HG03159 (cell line): ENCODE data around the gene MCIDAS.

Experiments used
- ATAC-seq: cut with Tn5 transposase; IDR thresholded peaks from one replicate; pipeline ENCODE4 v1.9.1; 2021; ENCODE audit warnings: mild to moderate bottlenecking, moderate library complexity; ENCODE audit not compliant: unreplicated experiment

Gene MCIDAS

DNA sequence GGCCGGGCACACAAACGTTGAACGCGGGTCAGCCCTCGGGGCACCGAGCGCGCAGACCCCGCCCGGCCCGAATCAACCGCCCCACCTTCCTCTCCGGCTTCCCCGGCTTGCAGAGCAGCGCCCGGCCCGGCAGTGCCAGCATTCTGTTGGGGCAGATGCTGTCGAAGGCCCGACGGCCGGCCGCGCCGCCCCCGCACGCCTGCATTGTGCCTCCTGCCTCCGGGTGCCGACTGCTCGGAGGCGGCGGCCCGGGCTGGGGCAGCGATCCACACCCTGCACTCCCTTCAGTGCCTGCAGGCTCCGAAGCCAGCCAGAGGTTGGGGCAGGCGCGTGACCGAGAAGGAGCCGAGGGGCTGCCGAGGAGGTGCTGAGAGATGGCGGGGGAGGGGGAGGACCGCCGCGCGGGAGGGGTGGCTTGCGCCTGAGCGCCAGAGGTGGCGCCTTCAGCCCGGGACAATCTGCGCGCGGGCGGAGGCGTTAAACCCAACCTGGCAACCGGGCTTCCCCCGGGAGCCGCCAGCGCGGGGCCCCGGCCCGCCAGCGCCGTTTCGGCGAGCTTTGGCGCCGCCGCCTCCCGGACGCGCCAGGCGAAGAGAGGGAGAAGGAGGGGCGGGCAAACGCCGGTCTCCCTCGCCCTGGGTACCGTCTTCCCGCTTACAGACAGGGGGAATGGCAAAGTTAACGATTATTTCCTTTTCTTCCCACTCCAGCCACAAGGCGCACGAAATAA is at the start of gene MCIDAS:
Gene MCIDAS, minus strand, starts transcription at position 382 of the 730 bp plus-strand sequence. Its CDS starts 177 bp downstream, at position 205.
- ATAC-seq: peak; percentile 43

DNA sequence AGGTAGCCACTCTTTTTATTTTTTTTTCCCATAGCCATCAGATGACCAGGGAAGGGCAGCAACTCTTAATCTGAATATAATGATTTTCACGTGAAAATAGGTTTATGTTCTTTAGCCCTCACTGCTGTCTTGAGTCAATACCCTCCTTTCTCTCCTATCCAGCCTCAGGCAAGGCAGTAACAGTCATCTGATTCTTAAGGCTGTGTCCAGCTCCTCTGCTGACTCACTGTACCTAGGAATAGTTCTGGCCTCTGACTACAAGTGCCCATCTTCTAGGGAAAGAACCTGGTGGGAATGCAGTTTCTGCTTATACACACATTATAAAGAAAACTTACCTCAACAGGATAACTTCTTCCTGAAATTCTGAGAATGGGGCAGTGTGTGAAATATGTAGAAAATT is 49.7 kb upstream of the MCIDAS start:
- no peak for ATAC-seq

DNA sequence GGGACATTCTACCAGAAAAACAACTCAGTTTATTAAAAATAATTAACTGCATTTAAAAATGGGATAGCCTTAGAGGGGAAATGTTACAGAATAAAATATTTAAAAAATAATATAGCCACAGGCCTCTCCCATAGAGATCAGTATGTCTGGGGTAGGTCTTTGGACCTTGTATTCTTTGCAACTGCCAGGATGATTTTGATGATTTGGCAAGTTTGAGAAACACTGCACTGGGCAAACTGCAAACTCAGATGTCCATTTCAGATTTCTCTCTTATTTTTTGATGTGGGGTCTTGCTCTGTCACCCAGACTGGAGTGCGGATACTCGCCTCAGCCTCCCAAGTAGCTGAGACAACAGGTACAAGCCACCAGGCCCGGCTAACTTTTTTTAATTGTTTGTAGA is 31.2 kb upstream of the MCIDAS start:
- no peak for ATAC-seq

DNA sequence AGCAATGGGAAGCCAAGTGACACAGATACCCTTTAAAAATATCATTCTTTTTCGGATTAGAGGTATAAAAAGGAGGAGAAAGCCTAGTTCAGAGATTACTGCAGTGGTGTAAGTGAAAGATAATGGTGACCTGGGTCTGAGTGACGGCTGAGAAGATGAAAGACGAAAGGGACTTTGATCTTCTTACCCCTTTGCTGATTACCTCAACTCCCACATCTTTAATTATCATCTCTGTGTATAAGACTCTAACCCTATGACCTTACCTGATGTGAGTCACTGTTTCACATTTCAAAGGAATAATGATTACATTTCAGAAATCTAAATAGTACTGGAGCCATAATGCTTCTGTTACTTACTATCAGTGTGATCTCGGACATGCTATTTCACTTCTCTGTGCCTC is 27.7 kb upstream of the MCIDAS start:
- ATAC-seq: no peak

DNA sequence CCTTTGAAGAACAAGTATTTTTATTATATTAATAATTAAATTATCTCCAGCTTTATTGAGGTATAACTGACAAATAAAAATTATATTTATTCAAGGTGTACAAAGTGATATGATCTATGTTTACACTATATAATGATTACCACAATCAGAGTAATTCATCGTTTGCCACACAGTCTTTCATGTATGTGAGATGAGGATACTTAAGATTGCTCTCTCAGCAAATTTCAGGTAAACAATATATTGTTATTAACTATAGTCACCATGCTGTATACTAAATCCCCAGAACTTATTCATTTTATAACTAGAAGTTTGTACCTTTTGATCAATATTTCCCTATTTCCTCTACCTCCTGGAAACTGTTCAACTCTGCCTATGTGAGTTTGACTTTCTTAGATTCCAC is 22.9 kb upstream of the MCIDAS start:
- ATAC-seq: no peak

DNA sequence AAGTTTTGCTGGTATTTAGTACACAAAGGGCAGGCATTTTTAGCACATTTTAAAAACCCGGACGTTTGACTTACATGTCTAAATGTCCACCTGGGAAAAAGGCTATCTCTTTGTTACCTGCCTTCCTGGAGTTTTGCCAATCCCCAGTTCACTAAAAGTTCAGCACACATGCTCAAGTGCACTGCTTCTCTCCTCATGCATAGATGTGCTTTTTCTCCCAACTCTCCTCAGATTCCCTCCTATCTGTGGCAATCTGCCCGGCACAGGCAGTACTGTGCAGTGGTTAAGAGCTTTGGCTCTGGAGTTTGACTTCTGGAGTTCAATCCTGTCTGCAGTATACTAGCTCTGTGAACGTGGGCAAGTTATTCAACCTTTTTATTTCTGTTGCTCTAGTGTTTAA is 14.6 kb upstream of the MCIDAS start:
- ATAC-seq: no peak

DNA sequence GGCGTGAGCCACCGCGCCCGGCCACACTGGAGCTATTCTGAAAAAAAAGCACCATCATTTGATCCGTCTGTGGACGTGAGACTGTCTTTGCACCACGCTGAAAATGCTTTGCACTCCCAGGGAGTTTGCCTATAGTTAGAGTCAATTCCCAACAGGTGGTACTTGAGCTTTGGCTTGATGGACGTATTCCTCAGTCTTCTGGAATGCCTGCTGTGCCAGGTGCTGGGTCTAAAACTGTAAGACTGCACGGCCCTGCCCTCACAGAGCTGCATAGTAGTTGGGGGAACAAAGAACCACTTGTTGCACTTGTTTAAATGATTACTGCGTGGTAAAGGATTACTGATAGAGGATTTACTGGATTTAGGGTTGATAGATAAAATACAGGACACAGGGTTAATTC is 9.7 kb upstream of the MCIDAS start:
- ATAC-seq: no peak

DNA sequence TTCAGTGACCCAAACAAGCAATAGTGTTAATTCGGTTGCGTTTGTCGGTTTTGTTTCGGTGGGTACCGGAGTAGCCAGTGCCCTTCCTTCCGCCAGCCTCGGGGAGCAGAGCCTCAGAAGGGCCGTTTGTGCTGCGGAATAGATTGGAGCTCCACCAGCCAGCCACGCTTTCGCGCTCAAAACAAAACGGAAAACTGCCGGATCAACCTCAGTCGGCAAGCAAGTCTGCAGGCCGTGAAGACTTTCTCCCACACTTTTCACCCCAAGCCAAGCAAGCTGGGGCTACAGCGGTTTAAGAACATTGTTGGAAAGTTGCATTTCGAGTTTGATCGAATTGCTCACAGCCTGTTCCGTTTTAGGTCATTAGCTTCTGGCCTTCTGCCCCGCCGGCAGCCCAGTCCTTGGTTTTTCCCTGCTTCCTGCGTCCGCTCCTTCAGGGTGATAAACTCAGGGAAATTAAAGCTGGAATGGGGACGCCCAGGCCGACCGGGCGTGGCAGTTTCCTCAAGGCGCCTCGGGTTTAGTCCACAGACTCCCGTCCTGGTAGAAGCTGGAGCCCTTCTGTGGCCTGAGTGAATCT is 7.1 kb upstream of the MCIDAS start:
- no peak for ATAC-seq

DNA sequence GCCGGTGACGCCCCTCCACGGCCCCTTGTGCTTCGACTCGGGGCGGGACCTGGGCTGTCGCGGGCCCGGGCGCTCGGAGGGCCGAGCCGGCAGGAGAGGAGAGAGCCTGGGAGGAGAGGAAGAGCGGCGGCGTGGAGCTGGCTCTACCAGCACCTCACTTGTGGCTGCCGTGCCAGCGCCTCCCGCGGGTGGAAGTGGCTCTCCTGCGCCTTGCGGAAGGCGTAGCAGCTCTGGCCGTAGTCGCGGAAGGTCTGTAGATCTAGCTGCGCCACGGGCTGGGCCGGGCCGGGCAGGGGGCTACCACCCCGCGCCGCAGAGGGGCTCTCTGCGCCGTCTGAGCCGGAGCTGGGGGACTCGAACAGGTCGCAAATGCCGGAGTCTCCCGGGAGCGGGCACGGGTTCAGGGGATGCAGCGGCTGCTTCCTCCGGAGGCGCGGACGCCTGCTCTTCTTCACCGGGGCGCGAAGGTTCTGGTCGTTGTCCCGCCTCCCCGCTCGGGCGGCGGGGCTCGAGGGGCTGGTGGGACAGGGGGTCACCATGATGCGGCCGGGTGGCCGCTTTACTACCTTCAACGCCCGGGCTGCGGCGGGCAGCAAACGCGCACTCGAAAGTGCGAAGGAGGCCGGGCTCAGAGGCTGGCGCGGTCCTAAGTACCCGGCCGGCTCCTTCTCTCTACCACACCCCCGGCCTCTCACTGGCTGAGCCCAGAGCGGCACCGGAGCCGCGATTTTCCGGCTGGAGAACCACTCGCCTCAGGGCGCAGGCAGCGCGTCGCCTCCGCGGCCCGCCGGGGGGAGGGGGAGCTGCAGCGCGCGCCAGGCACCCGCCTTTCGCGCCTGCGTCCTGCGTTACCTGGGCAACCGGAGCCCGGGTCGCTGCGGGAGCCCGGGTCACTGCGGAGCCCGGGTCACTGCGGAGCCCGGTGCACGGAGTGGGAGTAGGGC is 6.1 kb upstream of the MCIDAS start, which contains the start of gene CCNO:
Gene CCNO, minus strand, starts transcription at position 624 of the 944 bp plus-strand sequence. Its CDS starts 85 bp downstream, at position 539.
- peak; percentile 53 for ATAC-seq

DNA sequence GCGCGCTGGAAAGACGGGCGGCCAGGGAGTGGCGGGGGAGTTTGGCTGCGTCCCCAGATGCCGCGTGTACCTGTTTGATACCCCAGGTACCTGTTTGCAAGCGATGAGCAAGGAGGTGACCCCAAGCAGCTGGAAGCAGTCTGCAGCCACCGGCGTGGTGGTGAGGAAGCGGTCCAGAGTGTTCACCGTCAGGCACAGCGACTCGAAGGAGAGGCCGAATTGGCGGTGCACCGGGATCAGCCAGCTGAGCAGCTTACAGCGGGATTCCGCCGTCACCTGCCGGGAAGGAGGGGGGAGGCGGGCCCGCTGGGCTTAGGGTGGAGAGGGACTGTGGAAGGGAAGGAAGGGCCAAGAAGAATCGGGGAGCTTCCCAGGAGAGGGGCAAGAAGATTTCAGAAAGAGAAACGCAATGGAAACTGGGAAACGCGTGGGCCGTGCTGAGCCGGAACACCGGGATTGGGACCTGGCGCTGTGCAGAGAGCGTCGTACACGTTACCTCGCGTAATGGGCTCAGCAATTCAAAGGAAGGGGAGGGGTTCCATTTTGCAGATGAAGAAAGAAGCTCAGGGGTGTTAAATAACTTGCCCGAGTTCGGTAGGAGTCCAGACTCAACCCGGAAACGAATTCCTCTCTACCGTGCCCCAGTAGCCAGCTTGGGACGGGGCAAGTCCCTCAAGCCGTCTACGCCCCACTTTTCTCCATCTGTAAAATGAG is 5.3 kb upstream of the MCIDAS start:
- ATAC-seq: no peak

DNA sequence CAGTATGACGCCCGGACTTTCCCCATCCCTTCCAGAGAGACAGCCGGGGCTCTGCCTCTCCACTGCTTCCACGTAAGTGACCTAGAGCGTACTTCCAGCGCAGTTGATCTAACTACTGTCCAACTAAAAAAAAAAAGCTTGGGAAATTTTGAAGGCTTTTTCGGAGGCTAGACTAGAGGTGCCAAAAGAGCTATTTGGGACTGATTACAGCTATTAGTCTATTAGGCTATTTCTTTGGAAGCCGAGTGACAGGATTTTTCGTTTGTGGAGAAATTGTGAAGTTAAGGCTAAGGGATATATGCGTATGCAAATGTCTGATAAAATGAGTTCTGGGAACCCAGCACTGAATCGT is 4.8 kb upstream of the MCIDAS start:
- no peak for ATAC-seq

DNA sequence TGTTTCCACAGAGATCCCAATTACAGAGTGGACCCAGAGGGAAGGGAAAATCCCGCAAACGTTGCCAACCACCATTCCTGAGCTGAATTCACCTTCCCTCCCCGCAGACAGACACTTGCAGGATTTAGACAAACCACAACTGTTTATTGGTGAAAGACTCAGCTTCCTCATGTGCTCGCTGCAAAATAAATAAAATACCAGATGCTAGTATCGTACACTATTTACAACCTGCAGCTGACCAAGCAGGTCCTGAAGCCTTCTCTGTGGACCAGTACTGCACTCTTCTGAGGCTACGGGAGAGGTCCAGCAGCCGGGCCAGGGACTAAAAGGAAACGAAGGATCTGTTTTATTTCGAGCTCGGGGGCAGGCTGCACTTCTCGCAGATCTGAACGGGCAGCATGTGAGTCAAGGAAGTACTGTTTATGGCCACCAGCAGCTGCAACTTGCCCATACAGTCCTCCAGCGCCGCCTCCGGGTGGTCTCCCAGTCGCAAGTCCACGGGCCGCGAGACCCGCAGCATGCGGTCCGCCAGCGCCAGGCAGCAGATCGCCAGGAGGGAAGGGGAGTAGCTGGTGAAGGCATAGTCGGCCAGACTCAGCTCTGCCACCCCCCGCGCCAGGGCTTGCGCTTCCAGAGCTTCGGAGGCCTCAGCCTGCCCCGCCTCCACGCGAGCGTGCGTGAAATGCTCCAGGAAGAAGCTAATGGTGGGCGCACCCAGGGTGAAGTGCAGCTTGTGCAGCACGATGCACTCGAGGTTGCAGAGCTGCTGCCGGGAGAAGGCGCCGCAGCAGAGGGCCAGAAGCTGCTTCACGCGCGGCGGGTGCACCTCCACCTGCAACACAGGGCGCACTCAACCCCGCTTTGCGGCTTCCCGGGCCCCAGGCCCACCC is 4.2 kb upstream of the MCIDAS start:
- no peak for ATAC-seq

DNA sequence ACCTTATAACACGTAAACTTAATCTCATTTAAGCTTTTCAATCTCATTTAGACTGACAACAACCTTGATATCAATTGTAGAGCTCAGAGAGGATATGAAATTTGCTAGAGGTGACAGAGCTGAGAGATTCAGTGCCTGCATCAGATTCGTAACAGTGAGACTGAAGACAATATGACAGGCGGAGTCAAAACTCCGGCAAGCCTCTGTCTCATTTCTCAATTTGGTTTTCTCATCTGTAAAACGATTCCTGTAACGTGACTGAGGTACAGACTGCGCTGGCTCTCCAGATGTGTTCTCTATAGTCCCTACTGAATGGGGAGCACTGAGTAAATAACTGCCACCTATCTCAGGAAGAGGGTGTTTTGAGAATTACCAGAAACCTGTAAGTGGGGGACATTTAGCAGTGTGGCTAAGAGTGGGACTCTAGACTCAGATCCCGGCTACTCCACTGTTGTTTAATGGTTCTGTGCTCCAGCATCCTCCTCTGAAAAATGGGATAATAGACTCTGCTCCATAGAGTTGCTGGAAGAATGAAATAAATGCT is 3.0 kb upstream of the MCIDAS start:
- ATAC-seq: no peak

DNA sequence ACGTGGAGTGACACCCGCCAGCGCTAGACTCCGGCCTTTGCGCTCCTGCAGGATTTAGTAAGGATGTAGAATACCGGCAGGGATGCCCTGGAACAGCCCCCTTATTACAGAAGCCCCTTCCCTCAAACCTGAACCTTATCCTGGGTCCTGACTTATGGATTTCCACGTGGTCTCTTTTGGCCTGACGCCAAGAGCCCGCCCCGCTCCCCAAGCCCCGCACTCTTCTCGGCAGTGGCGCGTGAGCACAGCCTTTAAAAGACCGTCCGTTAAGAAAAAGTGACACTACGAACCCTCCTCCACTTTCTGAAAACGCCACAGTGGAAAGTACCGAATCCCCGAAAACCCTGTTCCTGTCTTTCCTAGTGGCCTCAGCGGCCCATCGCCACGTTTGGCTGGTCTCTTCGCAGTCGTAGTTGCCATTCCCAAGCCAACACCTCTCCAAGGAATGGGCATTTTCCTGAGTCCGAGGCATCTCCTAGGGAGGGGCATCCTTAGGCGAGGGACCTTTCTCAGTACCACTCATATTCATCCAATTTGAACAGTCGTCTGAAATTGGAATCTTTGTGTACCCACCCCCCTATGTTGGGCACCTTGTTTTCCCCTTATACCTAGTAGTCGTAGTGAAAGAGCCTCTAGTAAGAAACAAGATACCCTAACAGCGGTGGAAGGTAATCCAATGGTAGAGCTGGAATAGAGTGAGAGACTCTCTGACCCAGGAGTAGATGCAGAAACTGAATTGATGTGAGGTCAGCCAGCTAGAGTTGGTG is 732 bp upstream of the MCIDAS start:
- ATAC-seq: no peak

DNA sequence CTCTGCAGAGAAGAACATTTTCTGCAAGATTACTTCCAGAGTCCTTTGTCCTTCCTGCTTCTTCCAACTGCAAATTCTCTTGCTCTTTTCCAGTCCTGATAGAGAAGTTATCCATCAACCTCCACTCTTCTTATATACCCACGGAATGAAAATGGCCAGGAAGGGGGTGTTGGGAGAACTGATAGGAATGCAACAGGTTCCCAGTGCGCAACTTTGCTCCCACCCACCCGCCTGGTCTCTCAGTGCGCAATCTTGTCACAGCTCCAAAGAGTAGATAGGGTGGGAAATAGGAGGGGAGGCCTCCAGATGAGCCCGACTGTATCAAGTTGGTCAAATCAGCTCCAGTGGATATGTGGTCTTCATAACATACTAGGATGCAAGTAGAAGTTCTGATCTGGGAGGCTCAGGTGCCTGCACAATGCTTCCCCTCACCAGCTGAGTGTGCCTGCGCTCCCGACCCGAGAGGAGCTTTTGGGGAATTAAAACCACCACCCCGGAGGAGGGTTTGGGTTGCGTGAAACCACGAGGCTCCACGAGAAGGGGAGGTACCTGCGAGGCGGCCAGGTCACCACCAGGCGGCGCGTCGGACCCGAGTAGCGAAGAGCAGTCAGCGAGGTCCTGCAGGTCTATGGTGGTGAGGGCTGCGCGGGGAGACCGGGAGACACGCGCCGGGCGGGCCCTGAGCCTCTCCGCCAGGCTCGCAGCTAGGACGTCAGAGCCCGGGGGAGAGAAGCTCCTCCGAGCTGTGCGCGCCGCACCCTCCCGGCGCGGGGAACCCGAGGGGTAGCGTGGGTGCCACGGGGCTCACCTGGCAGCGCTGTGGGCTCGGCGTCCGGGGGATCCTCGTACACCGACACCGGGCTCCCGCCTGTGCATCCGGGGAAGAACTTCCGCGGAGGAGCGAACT is 835 bp downstream of the MCIDAS start:
- ATAC-seq: peak; percentile 59

DNA sequence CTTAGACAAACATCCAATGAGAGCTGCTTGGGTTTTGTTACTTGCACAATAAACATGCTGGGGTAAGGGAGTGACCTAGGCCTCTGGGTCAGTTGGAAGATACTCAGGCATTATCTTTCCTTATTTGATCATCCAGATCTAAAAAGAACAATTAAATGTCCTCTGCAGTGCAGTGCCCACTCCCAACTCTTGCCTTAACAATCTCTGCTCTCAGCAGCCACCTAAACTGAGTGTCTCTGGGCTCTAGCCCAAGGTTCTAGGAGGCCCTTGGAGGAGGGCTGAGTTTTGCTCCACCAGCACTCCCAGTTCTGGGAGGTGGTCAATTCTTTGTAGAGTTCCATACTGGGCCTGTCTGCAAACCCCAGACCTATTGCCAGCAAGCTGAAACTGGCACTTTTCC is 1.8 kb downstream of the MCIDAS start:
- no peak for ATAC-seq

DNA sequence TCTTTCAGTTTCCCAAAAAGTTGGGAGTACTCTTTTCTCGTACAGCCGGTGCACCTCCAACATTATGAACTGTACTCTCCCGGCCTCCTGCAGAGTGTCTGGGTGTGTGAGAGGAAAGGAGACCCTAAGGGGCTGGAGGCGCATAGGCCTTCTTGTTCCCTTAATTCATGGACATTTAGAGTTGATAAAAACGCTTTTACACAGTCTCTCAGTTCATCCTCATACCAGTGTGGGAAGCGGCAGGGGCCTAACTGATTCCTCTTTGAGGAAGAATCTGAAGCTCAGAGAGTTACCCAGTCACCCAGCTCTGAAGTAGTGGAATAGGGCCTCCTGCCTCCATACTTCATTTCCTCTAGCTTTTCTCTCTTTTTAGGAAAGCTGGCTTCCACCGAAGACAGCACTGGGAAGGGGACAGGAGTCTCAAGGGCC is 3.3 kb downstream of the MCIDAS start:
- ATAC-seq: no peak
